ENCODE measurements around the gene ALDOC.

DNA sequence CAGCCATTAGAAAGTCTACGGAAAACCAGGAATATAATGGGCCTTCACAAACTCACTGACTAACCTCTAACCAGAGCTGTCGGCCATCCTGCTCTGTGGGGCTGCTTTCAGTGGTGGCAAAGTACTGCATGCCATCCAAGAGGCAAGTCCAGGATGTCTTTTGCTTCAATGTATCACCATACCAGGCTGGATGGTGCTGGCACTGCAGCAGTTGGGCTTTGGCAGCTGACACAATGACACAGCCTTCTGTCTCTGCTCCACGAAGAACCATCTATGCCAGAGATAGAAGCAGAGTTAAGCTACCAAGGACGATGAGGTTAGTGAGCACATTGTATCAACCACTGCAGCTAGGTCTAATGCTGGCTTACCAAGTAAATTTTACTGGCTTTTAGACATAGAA lies 47.0 kb upstream of the ALDOC start:
- TF ChIP-seq, protein P1, sequence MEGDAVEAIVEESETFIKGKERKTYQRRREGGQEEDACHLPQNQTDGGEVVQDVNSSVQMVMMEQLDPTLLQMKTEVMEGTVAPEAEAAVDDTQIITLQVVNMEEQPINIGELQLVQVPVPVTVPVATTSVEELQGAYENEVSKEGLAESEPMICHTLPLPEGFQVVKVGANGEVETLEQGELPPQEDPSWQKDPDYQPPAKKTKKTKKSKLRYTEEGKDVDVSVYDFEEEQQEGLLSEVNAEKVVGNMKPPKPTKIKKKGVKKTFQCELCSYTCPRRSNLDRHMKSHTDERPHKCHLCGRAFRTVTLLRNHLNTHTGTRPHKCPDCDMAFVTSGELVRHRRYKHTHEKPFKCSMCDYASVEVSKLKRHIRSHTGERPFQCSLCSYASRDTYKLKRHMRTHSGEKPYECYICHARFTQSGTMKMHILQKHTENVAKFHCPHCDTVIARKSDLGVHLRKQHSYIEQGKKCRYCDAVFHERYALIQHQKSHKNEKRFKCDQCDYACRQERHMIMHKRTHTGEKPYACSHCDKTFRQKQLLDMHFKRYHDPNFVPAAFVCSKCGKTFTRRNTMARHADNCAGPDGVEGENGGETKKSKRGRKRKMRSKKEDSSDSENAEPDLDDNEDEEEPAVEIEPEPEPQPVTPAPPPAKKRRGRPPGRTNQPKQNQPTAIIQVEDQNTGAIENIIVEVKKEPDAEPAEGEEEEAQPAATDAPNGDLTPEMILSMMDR (conservative IDR thresholded peaks at IDR 0.05 in 1 of 2, IDR thresholded peaks at IDR 0.05 in 1 of 2; ENCODE audit: extremely low read depth in 1 of 2, insufficient read depth in 1 of 2, low read depth in 1 of 2, low read length in 2 of 2), result no peak
- TF ChIP-seq EZH2 (IDR thresholded peaks at IDR 0.05; ENCODE audit: borderline replicate concordance, low read length), result no peak

All from mammary epithelial cell (primary cell).